ENCODE results near the gene RPL18. TPM values are rescaled to one million over a fixed set of nuclear protein-coding genes. Genes with fewer than 3 reads are reported as not detected.

The RPL18 gene
- total and polyA plus RNA-seq, 2 experiments from 2014 or later, result 659 to 1,266 TPM

DNA sequence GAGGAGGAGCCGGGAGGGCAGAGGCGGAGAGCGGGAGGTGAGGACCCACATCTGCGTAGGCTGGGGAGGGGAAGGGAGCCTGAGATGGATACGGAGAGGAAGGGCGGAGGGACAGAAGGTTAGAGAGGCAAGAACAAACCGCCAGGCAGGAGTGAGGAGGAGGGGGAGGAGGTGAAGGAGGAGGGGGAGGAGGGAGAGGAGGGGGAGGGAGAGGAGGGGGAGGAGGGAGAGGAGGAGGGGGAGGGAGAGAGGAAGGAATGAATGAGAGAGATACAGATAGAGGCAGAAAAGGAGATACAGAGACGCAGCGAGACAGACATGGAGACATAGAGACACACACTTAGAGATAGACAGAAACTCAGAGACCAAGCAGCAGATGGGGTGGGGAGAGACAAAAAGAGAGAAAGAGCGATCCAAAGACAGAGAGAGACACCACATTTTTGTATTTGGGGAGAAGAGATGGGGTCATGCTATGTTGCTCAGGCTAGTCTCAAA, 27.8 kb upstream of the RPL18 start:
- peak overlapping the region; percentile 93 for H2AFZ ChIP-seq
- H3K27me3 ChIP-seq (replicated peaks; ENCODE audit: insufficient read depth), result no peaks in the 10 kb centered on the region
- H3K9ac ChIP-seq, result no peak overlapping the region
- H3K79me2 ChIP-seq (ENCODE audit: insufficient read depth), result no peaks in the 10 kb centered on the region
- H4K20me1 ChIP-seq (ENCODE audit: insufficient read depth), result no peaks in the 10 kb centered on the region
- WGBS, 2 experiments (ENCODE audit: low coverage in 1 of 2, low lambda C conversion rate in 2 of 2, missing lambda C conversion rate in 2 of 2), result 11 to 60% methylated on average over 2 to 10 of the region's 10 CpGs
- peak overlapping the region; percentile 73 for H3K4me3 ChIP-seq
- DNase-seq, result no peak
- H3K4me1 ChIP-seq (ENCODE audit: insufficient read depth), result 0 out of 2 replicates have a peak, but pooled peaks cover 17% of the 10 kb centered on the region
- H3K4me2 ChIP-seq (ENCODE audit: unreplicated experiment), result peak overlapping the region; percentile 96
- no peaks in the 10 kb centered on the region for H3K9me3 ChIP-seq (ENCODE audit: low read depth)
- H3F3A ChIP-seq (ENCODE audit: insufficient read depth), result peaks cover 7% of the 10 kb centered on the region; the same call in 1 of the 2 replicates
- H3K9me2 ChIP-seq (ENCODE audit: insufficient read depth), result no peaks in the 10 kb centered on the region
- TF ChIP-seq EZH2 (IDR thresholded peaks at IDR 0.05; ENCODE audit: insufficient read depth, poor library complexity, severe bottlenecking) (no peak), EZH2phosphoT487 (IDR thresholded peaks at IDR 0.05; ENCODE audit: insufficient read depth, low read depth) (no peak)
- no peak overlapping the region for H3K27ac ChIP-seq
- no peaks in the 10 kb centered on the region for H3K36me3 ChIP-seq (ENCODE audit: low read depth)
- in situ Hi-C loops (cut with MboI), result no loop called here

DNA sequence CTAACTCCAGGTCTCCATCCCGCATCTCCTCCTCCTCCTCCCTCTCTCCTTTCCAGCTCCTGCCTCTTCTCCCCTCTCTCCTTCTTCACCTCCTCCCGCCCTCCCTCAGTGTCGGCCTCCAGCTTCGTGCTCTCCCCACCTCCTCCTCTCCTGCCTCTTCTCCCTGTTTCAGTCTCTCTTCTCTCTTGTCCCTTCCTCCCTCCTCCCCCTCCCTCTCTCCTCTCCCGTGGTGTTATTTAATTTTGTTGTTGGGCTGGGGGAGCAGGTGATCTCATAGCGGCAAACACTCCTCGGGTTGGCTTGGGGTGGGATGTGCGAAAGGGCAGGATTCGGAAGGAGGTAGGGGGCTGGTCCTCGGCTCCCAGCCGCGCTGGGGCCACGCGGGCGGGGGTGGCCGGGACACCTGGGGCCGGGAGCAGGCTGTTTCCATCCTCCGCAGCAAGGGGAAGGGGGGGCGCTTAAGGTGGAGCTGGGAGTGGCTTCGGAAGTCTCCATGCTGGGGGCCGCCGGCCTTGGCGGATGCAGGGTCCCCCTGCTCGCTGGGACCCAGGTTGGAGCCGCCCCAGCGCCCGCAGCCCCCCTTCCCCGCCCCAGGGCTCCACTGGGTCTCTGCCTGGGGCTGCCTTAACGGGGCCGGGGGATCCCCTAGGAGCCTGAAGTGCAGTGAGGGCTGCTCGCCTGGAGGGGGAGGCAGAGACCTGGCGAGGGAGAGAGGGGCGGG, 27.2 kb upstream of the RPL18 start, which contains the start of gene CA11:
CA11 (minus strand) TSS at position 187 of the 721 bp plus-strand sequence. CDS start 555 bp downstream, outside the sequence.
- H3K9ac ChIP-seq, result peak within 1 kb of the TSS; percentile 27
- H3K9me2 ChIP-seq (ENCODE audit: insufficient read depth), result no peaks in the 10 kb centered on the region
- H3K27ac ChIP-seq, result no peak within 1 kb of the TSS
- H3K4me3 ChIP-seq, result peak within 1 kb of the TSS; percentile 73
- WGBS, 2 experiments (ENCODE audit: low coverage in 1 of 2, low lambda C conversion rate in 2 of 2, missing lambda C conversion rate in 2 of 2), result 1 to 4% methylated on average over 13 to 33 of the region's 33 CpGs
- H3K9me3 ChIP-seq (ENCODE audit: low read depth), result no peaks in the 10 kb centered on the region
- in situ Hi-C loops (cut with MboI), result no loop called here
- peak; percentile 87 for DNase-seq
- peaks cover 7% of the 10 kb centered on the region; the same call in 1 of the 2 replicates for H3F3A ChIP-seq (ENCODE audit: insufficient read depth)
- peak within 1 kb of the TSS; percentile 93 for H2AFZ ChIP-seq
- H3K4me1 ChIP-seq (ENCODE audit: insufficient read depth), result 0 out of 2 replicates have a peak, but pooled peaks cover 17% of the 10 kb centered on the region
- H4K20me1 ChIP-seq (ENCODE audit: insufficient read depth), result no peaks in the 10 kb centered on the region
- no peaks in the 10 kb centered on the region for H3K36me3 ChIP-seq (ENCODE audit: low read depth)
- H3K27me3 ChIP-seq (replicated peaks; ENCODE audit: insufficient read depth), result no peaks in the 10 kb centered on the region
- TF ChIP-seq EZH2phosphoT487 (IDR thresholded peaks at IDR 0.05; ENCODE audit: insufficient read depth, low read depth) (no peak), EZH2 (IDR thresholded peaks at IDR 0.05; ENCODE audit: insufficient read depth, poor library complexity, severe bottlenecking) (no peak)
- H3K4me2 ChIP-seq (ENCODE audit: unreplicated experiment), result peak within 1 kb of the TSS; percentile 96
- H3K79me2 ChIP-seq (ENCODE audit: insufficient read depth), result no peaks in the 10 kb centered on the region

DNA sequence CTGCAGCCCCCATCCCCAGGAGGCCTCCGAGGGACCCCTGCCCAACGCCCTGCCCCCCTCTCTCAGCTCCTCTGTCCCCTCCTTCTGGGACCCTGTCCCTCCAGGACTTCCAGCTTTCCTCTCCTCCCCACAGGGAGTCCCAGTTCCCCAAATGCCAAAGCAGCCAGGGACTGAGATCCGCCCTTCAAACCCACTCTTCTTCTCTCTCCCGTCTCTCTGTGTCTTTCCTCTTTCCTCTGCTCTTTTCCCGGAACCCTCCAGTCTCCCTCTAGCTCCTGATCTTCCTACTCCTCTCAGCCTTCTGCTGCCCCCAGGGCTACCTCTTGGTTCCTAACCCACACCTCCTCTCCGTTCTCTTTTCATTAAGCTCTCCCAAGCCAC, 26.6 kb upstream of the RPL18 start:
- TF ChIP-seq EZH2 (IDR thresholded peaks at IDR 0.05; ENCODE audit: insufficient read depth, poor library complexity, severe bottlenecking) (no peak), EZH2phosphoT487 (IDR thresholded peaks at IDR 0.05; ENCODE audit: insufficient read depth, low read depth) (no peak)
- Histone ChIP-seq H3K79me2 (ENCODE audit: insufficient read depth) (no peaks in the 10 kb centered on the region), H3K27me3 (replicated peaks; ENCODE audit: insufficient read depth) (no peaks in the 10 kb centered on the region), H3K36me3 (ENCODE audit: low read depth) (no peaks in the 10 kb centered on the region), H3K4me1 (ENCODE audit: insufficient read depth) (0 out of 2 replicates have a peak, but pooled peaks cover 17% of the 10 kb centered on the region), H3K9me2 (ENCODE audit: insufficient read depth) (no peaks in the 10 kb centered on the region), H3K4me3 (peak overlapping the region; percentile 73), H4K20me1 (ENCODE audit: insufficient read depth) (no peaks in the 10 kb centered on the region), H2AFZ (peak overlapping the region; percentile 93), H3K9me3 (ENCODE audit: low read depth) (no peaks in the 10 kb centered on the region), H3K9ac (peak overlapping the region; percentile 27; the same call in 1 of the 2 replicates), H3K4me2 (ENCODE audit: unreplicated experiment) (peak overlapping the region; percentile 96), H3F3A (ENCODE audit: insufficient read depth) (peaks cover 7% of the 10 kb centered on the region; the same call in 1 of the 2 replicates), H3K27ac (no peak overlapping the region)
- in situ Hi-C loops (cut with MboI), result no loop called here
- WGBS, 2 experiments (ENCODE audit: low coverage in 1 of 2, low lambda C conversion rate in 2 of 2, missing lambda C conversion rate in 2 of 2), result 1 to 5% methylated on average over 4 to 6 of the region's 6 CpGs
- DNase-seq, result no peak

DNA sequence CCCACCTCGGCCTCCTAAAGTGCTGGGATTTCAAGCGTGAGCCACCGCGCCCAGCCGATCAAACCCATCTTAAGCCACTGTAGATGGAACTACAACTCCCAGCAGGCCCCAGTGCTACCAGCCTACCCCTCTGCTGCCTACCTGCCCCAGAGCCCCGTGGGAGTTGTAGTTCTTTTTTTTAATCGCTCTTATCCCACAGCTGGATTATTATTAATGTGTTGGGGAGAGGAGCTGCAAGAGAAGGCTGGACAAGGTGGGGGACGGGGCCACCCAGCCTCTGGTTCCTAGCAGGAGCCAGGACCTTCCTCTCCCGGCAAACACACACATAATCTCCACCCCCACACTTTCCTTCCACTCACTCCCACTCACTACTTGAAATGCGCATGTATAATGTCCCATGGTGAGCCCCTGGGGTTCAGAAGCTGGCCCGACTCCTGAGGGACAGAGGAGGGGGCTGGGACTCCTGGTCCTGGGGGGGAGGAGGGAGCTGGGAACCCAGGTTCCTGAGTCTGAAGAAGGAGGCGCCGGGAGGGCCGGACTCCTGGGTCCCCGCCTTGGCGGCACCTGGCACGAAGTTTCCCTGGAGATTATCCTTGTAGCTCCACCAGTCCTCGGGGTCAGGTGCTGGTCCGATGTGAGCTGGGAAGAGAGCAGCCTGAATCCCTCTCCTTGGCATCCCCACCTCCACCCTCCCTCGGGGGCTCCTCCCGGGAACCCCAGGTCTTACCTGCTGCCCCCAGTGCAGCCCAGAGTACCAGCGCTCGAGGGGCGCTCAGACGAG, 26.1 kb upstream of the RPL18 start:
- Histone ChIP-seq H3K27me3 (replicated peaks; ENCODE audit: insufficient read depth) (no peaks in the 10 kb centered on the region), H3K9me3 (ENCODE audit: low read depth) (no peaks in the 10 kb centered on the region), H3K9ac (no peak overlapping the region), H3K4me3 (peak overlapping the region; percentile 73; the same call in 1 of the 2 replicates), H3K4me2 (ENCODE audit: unreplicated experiment) (peak overlapping the region; percentile 96), H3K79me2 (ENCODE audit: insufficient read depth) (no peaks in the 10 kb centered on the region), H3K36me3 (ENCODE audit: low read depth) (no peaks in the 10 kb centered on the region), H3K9me2 (ENCODE audit: insufficient read depth) (no peaks in the 10 kb centered on the region), H3K4me1 (ENCODE audit: insufficient read depth) (0 out of 2 replicates have a peak, but pooled peaks cover 17% of the 10 kb centered on the region), H4K20me1 (ENCODE audit: insufficient read depth) (no peaks in the 10 kb centered on the region), H2AFZ (peak overlapping the region; percentile 93), H3K27ac (no peak overlapping the region), H3F3A (ENCODE audit: insufficient read depth) (peaks cover 7% of the 10 kb centered on the region; the same call in 1 of the 2 replicates)
- in situ Hi-C loops (cut with MboI), result no loop called here
- peak; percentile 81 for DNase-seq
- no peak for TF ChIP-seq EZH2phosphoT487 (IDR thresholded peaks at IDR 0.05; ENCODE audit: insufficient read depth, low read depth)
- no peak for TF ChIP-seq EZH2 (IDR thresholded peaks at IDR 0.05; ENCODE audit: insufficient read depth, poor library complexity, severe bottlenecking)
- WGBS, 2 experiments (ENCODE audit: low coverage in 1 of 2, low lambda C conversion rate in 2 of 2, missing lambda C conversion rate in 2 of 2), result 4 to 6% methylated on average over 21 to 25 of the region's 25 CpGs
